Thyroid gland (tissue), 4 donors: Measurements from ENCODE around the gene PRDX5.

ENCODE experiments used
- POLR2A ChIP-seq, 2 donors: fragments of 450-650 bp; IDR thresholded peaks; one replicate each; pipeline ENCODE4 v1.6.1; 2017; ENCODE audit warnings: antibody characterized with exemption in 2 of 2, mild to moderate bottlenecking in 2 of 2, moderate library complexity in 1 of 2
- TF ChIP-seq, protein P1 (sequence below), 6 experiments: fragments of 200-600 bp in 3 of 6; fragments of 450-650 bp in 3 of 6; sonication (generic) in 3 of 6; IDR thresholded peaks; one replicate each; pipeline ENCODE4 v1.5.1; 2016 to 2019; ENCODE audit warnings: antibody characterized with exemption in 6 of 6, mild to moderate bottlenecking in 2 of 6, inconsistent platforms in 1 of 6, moderate library complexity in 1 of 6

DNA sequence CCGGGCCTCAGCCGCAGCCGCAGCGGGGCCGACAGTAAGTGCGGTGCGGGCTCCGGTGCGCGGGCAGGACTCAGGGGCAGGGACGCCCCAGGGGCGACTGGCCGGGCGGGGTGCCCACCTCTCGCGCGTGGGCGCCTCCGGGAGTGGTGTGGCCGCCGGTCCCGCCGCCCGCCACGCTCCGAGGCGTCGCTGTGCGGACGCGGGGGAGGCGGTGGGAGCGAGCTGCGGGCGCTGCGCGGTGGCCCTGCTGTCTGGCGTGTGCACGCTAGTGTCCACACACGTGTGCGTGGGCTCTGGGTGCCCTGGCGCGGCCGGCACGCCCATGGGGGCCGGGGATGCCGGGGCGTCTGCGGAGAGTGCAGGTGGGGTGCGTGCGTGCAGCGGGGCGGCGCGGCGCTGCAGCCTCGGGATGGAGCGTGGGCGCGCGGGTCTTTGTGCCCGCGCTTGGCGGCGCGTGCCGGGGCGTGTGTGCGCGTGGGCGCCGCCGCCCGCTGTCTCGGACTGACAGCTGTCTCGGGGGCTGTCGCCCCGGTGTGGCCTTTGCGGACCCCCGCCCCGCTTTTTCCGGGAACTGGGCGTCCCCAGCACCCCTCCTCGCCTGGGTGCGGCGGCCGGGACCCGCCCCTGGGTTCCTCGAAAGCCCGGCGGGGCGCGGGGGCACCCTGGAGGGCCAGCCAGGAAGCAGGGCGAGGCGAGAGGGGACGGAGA is 26.0 kb upstream of the PRDX5 start:
- no peak for TF ChIP-seq POLR2A (IDR thresholded peaks at IDR 0.05)
- TF ChIP-seq, protein P1, sequence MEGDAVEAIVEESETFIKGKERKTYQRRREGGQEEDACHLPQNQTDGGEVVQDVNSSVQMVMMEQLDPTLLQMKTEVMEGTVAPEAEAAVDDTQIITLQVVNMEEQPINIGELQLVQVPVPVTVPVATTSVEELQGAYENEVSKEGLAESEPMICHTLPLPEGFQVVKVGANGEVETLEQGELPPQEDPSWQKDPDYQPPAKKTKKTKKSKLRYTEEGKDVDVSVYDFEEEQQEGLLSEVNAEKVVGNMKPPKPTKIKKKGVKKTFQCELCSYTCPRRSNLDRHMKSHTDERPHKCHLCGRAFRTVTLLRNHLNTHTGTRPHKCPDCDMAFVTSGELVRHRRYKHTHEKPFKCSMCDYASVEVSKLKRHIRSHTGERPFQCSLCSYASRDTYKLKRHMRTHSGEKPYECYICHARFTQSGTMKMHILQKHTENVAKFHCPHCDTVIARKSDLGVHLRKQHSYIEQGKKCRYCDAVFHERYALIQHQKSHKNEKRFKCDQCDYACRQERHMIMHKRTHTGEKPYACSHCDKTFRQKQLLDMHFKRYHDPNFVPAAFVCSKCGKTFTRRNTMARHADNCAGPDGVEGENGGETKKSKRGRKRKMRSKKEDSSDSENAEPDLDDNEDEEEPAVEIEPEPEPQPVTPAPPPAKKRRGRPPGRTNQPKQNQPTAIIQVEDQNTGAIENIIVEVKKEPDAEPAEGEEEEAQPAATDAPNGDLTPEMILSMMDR (IDR thresholded peaks at IDR 0.05) = no peak
